ENCODE results near the gene RNF113A.
"Not testable (repeated sequence)": the region's sequence is repeated elsewhere in the genome, so short reads cannot be mapped to it uniquely, and the experiment has no call there.

RNF113A gene

GRCh38 chrX:119871599-119872395 lies at the start of gene RNF113A, which contains the start of gene NDUFA1:
Gene RNF113A, minus strand, starts transcription at chrX:119871733. Its CDS starts 120 bp downstream, at chrX:119871613.
Gene NDUFA1, plus strand, starts transcription at chrX:119871832. Its CDS starts 80 bp downstream, at chrX:119871912.
- peak; percentile 70 to 97 (median 79) for DNase-seq
- intact Hi-C loops (cut with DNase I), result loop anchor here (2.0 to 10.0 kb wide), 3 partner anchors 19 to 79 kb away; partner anchors contain the start of genes NKAP, RPL39 and UPF3B

DNA sequence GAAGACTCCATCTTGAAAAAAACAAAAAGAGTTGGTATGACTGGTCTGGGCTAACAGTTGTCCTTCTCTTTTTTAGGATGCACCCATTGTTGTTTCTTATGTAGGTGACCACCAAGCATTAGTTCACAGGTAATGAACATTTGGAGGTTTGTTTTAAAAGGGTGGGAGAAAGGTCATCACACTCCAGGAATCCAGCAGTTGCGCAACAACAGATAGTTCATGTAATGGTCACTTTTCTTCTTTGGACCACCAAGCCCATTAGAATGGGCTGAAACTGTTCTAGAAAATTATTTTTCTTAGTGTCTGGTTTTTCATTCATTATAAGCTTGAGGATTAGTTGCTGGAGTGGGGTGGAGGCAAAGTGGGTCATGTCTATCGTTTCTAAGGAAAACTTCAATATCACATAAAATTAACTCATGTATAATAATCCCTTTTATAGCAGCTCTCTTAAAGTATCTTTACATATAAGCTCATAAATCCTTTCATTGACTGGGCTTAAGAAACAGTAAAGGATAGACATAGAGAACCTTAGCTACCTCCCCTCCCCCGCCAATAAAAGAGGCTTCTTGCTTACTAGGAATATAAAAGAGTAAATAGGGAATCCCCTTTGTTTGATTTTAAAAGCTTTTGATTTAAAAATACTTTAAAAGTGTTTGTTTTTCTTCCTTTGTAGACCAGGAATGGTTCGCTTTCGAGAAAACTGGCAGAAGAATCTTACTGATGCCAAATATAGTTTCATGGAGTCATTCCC lies 48.5 kb upstream of the RNF113A start:
- intact Hi-C loops (cut with DNase I), result no loop called here
- no peak for DNase-seq

- intact Hi-C loops (cut with DNase I), result no loop called here
- no peak for DNase-seq
These were observed 46.3 kb upstream of the RNF113A start for GRCh38 chrX:119917877-119918276.

DNA sequence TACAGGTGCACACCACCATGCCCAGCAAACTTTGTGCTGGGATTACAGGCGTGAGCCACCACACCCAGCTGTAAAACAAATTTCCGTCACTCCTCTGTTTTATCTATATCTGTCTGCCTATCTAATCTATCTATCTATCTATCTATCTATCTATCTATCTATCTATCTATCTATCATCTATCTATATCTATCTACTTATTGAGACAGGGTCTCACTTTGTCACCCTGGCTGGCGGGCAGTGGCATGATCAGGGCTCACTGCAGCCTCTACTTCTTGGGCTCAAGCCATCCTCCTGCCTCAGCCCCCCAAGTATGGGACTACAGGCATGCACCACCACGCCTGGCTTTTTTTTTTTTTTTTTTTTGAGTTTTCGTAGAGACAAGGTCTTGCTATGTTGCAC lies 44.8 kb upstream of the RNF113A start:
- DNase-seq, result no peak
- intact Hi-C loops (cut with DNase I), result no loop called here

GRCh38 chrX:119900976-119901375 lies 29.4 kb upstream of the RNF113A start:
- intact Hi-C loops (cut with DNase I), result no loop called here
- DNase-seq, result no peak

DNA sequence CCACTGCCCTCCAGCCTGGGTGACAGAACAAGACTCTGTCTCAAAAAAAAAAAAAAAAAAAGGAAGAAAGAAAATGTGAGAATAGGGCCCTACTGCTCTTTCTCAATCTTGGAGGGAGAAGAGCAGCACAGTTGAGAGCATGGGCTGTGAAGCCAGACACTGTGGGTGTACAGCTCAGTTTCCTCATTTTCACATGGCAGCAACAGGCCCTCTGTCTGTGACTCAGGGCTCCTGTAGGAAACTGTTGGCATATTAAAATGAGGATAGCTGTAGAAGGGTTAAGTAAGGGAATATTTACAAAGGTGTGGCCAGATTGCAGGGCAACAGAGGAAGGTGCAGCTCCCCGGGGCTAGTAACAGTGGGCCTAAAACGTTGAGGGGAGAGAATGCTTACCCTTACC lies 27.6 kb upstream of the RNF113A start:
- DNase-seq, result no peak
- intact Hi-C loops (cut with DNase I), result no loop called here

DNA sequence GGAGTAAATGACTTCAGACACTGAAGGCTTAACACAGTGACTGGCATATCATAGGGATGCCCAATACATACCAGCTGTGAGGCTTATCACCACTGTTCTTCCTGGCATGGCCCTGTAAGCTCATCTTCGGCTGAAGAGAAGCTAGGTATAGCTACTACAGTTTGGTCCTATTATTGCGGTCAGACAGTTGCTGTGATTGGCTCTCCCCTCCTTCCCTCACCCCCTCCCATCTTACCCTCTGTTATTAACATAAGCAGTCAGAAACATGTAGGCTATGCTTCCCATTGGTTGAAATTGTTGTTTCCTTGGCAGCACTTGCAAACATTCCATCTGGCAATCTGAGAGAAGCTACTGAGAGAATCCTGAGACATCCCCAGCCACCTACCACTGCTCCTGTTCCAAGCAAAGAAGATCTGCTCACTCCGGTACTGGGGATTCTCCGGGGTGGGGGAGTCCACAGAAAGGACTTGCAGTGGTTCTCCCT lies 24.4 kb upstream of the RNF113A start, which contains the start of gene AKAP14:
TSS of gene AKAP14 (plus strand) at position 51 of the 484 bp plus-strand sequence. CDS start 7,331 bp downstream, outside the sequence.
- intact Hi-C loops (cut with DNase I), result no loop called here
- DNase-seq, result no peak

- DNase-seq; intact Hi-C loops (cut with DNase I): not testable (repeated sequence)
These were observed 20.6 kb upstream of the RNF113A start for GRCh38 chrX:119891961-119892692.

DNA sequence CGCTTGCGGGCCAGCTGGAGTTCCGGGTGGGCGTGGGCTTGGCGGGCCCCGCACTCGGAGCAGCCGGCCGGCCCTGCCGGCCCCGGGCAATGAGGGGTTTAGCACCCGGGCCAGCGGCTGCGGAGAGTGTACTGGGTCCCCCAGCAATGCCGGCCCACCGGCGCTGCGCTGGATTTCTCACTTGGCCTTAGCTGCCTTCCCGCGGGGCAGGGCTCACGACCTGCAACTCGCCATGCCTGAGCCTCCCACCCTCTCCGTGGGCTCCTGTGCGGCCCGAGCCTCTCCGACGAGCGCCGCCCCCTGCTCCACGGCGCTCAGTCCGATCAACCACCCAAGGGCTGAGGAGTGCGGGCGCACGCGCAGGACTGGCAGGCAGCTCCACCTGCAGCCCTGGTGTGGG lies 19.1 kb upstream of the RNF113A start:
- intact Hi-C loops (cut with DNase I); DNase-seq: not testable (repeated sequence)

DNA sequence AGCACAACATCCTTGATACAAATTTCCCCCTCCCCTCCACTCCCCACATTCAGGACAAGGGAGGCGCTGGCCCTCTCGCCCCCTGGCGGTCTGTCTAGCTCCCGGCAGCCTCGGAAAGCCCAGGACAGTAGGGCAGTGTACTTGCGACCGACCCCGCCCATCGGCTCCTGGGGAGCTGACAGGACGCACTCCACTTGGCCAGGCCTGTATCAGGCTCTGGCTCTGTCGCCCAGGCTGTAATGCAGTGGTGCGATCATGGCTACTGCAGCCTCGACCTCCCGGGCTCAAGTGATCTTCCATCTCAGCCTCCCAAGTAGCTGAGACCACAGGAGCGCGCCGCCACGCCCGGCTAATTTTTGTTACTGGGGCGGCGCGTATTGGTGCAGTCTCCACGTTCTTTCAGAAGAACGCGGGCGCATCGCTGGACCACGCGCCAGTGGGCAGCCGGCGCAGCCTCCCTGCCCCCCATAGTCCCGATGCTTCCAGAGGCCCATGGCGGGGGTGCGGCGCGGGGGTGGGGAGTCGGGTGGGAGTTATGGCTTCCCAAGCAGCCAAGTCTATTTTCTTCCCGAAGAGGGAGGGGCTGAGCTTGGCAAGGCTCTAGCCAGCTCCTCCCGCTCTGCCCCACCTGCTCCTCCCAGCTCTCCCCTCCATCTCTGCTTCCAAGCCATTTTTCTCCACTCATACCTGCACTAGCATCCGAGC lies 16.3 kb upstream of the RNF113A start:
- intact Hi-C loops (cut with DNase I), result no loop called here

DNA sequence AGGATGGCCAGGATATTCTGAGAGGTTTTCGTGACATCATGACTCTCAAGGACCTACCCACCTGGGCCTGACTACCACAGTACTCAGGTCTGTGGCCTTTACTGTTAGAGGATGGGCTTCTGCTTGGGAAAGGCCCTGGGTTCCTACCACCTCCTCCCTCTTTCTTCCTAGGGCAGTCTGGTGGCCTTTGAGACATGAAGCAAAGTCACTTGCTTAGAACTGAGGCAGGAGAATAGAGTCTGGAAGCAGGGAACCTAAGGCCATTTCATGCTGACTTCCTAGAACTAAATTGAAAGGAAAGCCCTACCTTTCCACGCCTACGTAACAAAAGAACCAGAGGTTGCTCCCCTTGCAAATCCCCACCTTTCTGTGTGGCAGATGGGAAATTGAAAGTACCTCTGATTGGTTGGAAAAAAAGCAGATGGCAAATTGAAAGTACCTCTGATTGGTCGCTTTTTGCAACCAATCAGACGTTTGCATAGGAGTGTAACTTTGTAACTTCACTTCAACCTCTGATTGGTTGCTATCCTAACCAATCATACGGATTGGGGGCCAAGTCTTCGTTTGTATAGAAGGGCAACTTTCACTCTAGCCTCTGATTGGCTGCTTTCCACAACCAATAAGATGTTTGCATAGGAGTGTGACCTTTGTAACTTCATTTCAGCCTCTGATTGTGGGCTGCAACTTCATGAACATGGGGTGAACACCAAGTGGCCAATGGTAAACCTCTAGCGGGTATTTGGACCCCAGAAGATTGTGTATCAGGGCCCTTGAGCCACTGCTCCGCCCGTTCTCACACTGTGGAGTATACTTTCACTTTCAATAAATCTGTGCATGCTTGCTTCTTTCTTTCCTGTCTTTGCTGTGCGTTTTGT lies 14.3 kb upstream of the RNF113A start:
- DNase-seq, result no peak
- intact Hi-C loops (cut with DNase I), result no loop called here

More for the DNA sequence above, 16.3 kb upstream of the RNF113A start:
- peak in 7 of 10 donors; percentile 16 to 88 (median 37) for DNase-seq

DNA sequence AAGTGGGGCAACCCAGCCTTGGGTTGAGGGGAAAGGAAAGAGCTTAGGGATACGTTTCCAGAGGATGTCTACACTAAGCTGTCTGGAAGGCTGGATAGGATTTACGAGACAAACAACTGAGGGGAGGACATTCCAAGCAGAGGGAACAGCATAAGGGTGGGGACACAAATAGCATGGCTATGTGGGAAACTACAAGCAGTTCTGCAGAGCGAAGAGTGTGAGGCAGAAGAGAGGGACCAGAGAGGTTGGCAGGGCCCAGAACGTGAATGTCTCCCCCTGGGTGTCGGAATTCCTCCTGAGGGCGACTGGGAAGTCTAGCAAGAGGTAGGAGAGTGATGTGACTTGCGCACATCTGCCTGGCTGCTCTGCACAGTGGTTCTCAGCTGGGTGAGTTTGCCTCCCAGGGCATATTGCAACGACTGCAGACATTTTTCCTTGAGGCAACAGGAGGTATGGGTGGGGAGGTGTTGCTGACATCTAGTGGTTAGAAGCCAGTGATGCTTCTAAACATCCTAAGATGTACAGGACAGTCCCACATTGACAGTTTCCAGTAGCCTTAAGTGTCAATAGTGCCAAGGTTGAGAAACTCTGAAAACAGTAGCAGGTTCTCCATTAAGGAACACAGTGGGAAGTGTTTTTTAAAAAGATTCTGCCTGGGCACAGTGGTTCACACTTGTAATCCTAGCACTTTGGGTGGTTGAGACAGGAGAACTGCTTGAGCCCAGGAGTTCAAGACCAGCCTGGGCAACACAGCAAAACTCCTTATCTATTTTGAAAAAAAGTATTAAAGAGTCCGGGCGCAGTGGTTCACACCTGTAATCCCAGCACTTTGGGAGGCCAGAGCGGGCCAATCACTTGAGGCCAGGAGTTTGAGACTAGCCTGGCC lies 9.3 kb upstream of the RNF113A start:
- intact Hi-C loops (cut with DNase I), result no loop called here
- DNase-seq, result peak in 1 of 10 donors; percentile 7

GRCh38 chrX:119880076-119880475 lies 8.5 kb upstream of the RNF113A start:
- no peak for DNase-seq
- intact Hi-C loops (cut with DNase I), result no loop called here

DNA sequence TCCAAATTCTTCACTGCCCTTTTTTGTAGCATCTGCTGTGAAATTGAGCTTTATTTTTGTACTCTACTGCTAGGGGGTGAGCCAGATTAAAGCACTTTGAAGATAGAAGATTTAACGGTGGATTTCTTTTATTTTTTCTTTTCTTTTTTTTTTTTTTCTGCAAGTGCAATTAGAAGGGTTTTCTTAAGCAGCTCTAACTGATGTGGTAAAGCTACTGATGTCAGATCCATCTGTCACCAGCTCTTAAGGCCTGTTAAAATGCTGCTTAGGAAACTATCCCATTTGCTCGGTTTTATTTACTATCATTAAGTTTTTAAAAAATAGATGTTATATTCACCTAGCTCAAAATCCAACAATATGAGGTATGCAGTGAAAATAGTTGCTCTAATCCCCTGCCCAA lies 7.2 kb upstream of the RNF113A start:
- DNase-seq, result no peak
- intact Hi-C loops (cut with DNase I), result loop anchor here (10.0 kb wide), 1 partner anchor 66 kb away; the partner anchor contains the start of gene NKAP

- no peak for DNase-seq
- intact Hi-C loops (cut with DNase I), result loop anchor here (2.0 to 10.0 kb wide), 3 partner anchors 18 to 79 kb away; partner anchors contain the start of genes NKAP, RPL39 and UPF3B
These were observed 311 bp downstream of the RNF113A start for GRCh38 chrX:119871245-119871598.

DNA sequence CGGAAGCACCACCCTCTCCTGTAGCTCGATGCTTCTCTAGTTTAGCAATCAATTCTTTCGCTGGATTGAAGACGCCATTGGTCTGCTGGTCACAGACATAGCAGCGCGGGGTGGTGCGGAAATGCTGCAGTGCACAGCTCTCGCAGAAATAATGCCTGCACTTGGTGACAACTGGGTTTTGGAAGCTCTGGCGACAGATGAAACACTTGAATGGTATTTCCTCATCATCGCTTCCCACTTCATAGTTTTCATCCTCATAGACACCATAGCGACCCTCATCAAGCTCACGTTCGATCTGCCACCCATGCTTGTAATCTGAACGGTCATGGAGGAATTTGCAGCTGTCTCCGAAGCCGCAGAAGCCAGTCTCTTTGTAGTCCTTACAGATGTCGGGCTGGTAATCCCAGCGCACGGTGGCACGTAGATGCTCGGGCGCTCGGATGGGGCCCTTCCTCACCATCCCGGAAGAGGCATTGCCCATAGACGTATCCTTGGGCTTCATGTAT lies 854 bp downstream of the RNF113A start:
- peak in 3 of 10 donors; percentile 8 to 10 (median 10) for DNase-seq
- intact Hi-C loops (cut with DNase I), result loop anchor here (2.0 to 10.0 kb wide), 3 partner anchors 18 to 78 kb away; partner anchors contain the start of genes NKAP, RPL39 and UPF3B

DNA sequence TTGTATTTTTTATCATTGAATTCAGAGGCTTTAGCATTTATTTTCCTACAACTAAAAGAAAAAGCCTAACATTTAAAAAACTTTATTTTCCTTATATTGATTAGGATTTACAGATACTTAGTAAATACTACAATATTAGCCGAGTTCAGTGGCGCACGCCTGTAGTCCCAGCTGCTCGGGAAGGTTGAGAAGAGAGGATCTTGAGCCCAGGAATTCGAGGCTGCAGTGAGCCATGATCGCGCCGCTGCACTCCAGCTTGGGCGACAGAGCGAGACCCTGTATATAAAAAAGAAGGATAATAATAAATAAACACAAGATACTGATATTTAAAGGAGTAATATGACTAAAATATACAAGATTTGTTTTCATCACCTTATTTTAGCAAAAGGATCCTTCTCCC lies 18.1 kb downstream of the RNF113A start:
- DNase-seq, result no peak
- intact Hi-C loops (cut with DNase I), result loop anchor here (2.0 to 5.0 kb wide), 2 partner anchors 17 to 61 kb away; partner anchors contain the start of genes NDUFA1, RNF113A and RPL39

Data from posterior cingulate gyrus (tissue), 11 donors.